Right ventricle myocardium superior (tissue), 1 donor: ENCODE measurements around the gene OPN4. TPM values are rescaled to one million over a fixed set of nuclear protein-coding genes. Genes with fewer than 3 reads are reported as not detected.

Source experiments
- ATAC-seq: fragments of 200-7000 bp; cut with Tn5 transposase; one replicate; pipeline ENCODE4 v1.9.1; 2020; ENCODE audit warnings: mild to moderate bottlenecking; ENCODE audit not compliant: poor library complexity
- DNase-seq: peaks from one replicate; pipeline ENCODE4 v3.0.0-alpha.2; 2020
- intact Hi-C: fragments of 100-400 bp; cut with DNase I; formaldehyde crosslinking; loops from one replicate; pipeline ENCODE4 v1.11.2; 2022
- total RNA-seq: library from RNA; stranded (reverse); fragmentation: NEBNext Ultra II Directional; extraction: Animal tissue kit (Norgen Biotek cat#: 25700); gene quantifications from one replicate; pipeline ENCODE4 v1.2.1, GENCODE V29; 2021
- donor health status: DM: no; HTN: yes; CAD: no; lungs with severe emphysema.

Gene OPN4
- total RNA-seq, 1 donor from 2014 or later = 0.40 TPM

- DNase-seq = peak; percentile 86
- intact Hi-C loops = no loop called here
- peak; percentile 28 for ATAC-seq
Measured at GRCh38 chr10:86671985-86672710, 17.8 kb downstream of the OPN4 start.

GRCh38 chr10:86673216-86673826 lies 19.0 kb downstream of the OPN4 start:
- ATAC-seq (no peak), DNase-seq (no peak)
- intact Hi-C loops = no loop called here

- intact Hi-C loops = no loop called here
- DNase-seq = peak; percentile 71
- peak; percentile 18 for ATAC-seq
Measured at GRCh38 chr10:86673827-86674581, 19.7 kb downstream of the OPN4 start.

- DNase-seq (no peak), ATAC-seq (no peak)
- intact Hi-C loops = no loop called here
Measured at GRCh38 chr10:86674912-86675311, 20.6 kb downstream of the OPN4 start.

- ATAC-seq (no peak), DNase-seq (no peak)
- intact Hi-C loops = no loop called here
Measured at GRCh38 chr10:86677374-86677773, 23.0 kb downstream of the OPN4 start.

- intact Hi-C loops = no loop called here
- no peak for DNase-seq
- ATAC-seq = no peak
Measured at GRCh38 chr10:86678999-86679792, 24.8 kb downstream of the OPN4 start.

- intact Hi-C loops = no loop called here
- ATAC-seq (peak; percentile 40), DNase-seq (peak; percentile 83)
Measured at GRCh38 chr10:86681047-86681446, 26.7 kb downstream of the OPN4 start.

GRCh38 chr10:86681722-86682386 lies 27.5 kb downstream of the OPN4 start:
- intact Hi-C loops = no loop called here
- ATAC-seq (no peak), DNase-seq (no peak)

GRCh38 chr10:86682675-86683074 lies 28.3 kb downstream of the OPN4 start:
- DNase-seq (no peak), ATAC-seq (peak; percentile 1)
- intact Hi-C loops = no loop called here

- ATAC-seq = peak; percentile 24
- DNase-seq = peak; percentile 76
- intact Hi-C loops = no loop called here
Measured at GRCh38 chr10:86684331-86685097, 30.2 kb downstream of the OPN4 start.

GRCh38 chr10:86685416-86685815 lies 31.1 kb downstream of the OPN4 start:
- DNase-seq (no peak), ATAC-seq (no peak)
- intact Hi-C loops = no loop called here

- no peak for ATAC-seq
- intact Hi-C loops = no loop called here
- DNase-seq = no peak
Measured at GRCh38 chr10:86685893-86686632, 31.7 kb downstream of the OPN4 start.

GRCh38 chr10:86686972-86687371 lies 32.6 kb downstream of the OPN4 start:
- DNase-seq (peak; percentile 71), ATAC-seq (peak; percentile 1)
- intact Hi-C loops = no loop called here

GRCh38 chr10:86687750-86688149 lies 33.4 kb downstream of the OPN4 start:
- intact Hi-C loops = no loop called here
- ATAC-seq = no peak
- no peak for DNase-seq

- intact Hi-C loops = no loop called here
Measured at GRCh38 chr10:86688398-86688921, 34.1 kb downstream of the OPN4 start.

GRCh38 chr10:86689146-86689545 lies 34.8 kb downstream of the OPN4 start:
- intact Hi-C loops = no loop called here
- DNase-seq = no peak
- ATAC-seq = peak; percentile 0

More at GRCh38 chr10:86688398-86688921, 34.1 kb downstream of the OPN4 start:
- ATAC-seq (peak; percentile 1), DNase-seq (peak; percentile 63)

- intact Hi-C loops = no loop called here
- ATAC-seq (peak; percentile 6), DNase-seq (peak; percentile 59)
Measured at GRCh38 chr10:86690231-86690630, 35.9 kb downstream of the OPN4 start.
